Dendritic cell treated with granulocyte-macrophage colony-stimulating factor and Interleukin-4, amounts not matched to agents 40 ng/mL and 50 ng/mL, for 4 days (primary cell): Measurements from ENCODE around the gene KPRP.

ENCODE experiments used
- H3K27ac Mint-ChIP-seq: one replicate; pipeline ENCODE4 v1.8.0; 2022; ENCODE audit warnings: mild to moderate bottlenecking, mixed read lengths
- H3K27me3 Mint-ChIP-seq: one replicate; pipeline ENCODE4 v1.8.0; 2022; ENCODE audit warnings: mild to moderate bottlenecking, mixed read lengths
- H3K36me3 Mint-ChIP-seq: one replicate; pipeline ENCODE4 v1.8.0; 2022; ENCODE audit warnings: low read depth, mixed read lengths
- H3K4me1 Mint-ChIP-seq: one replicate; pipeline ENCODE4 v1.8.0; 2022; ENCODE audit warnings: low read depth, mixed read lengths
- H3K4me3 Mint-ChIP-seq: one replicate; pipeline ENCODE4 v1.8.0; 2022; ENCODE audit warnings: mild to moderate bottlenecking, moderate library complexity, mixed read lengths
- H3K9me3 Mint-ChIP-seq: one replicate; pipeline ENCODE4 v1.8.0; 2022; ENCODE audit warnings: mixed read lengths
- intact Hi-C: fragments of 100-400 bp; cut with micrococcal nuclease; formaldehyde crosslinking; loops from one replicate; pipeline ENCODE4 v1.15.0; 2022

The KPRP gene

GRCh38 chr1:152757747-152758146, at the start of gene KPRP:
Gene KPRP, plus strand, starts transcription at chr1:152758025. Its CDS starts 1,564 bp downstream, at chr1:152759589.
- no peak within 1 kb of the TSS for H3K27ac Mint-ChIP-seq
- no peaks in the 10 kb centered on the region for H3K36me3 Mint-ChIP-seq
- H3K4me1 Mint-ChIP-seq = no peaks in the 10 kb centered on the region
- H3K27me3 Mint-ChIP-seq = peaks cover 3% of the 10 kb centered on the region
- H3K4me3 Mint-ChIP-seq = no peak within 1 kb of the TSS
- intact Hi-C loops = no loop called here
- no peaks in the 10 kb centered on the region for H3K9me3 Mint-ChIP-seq

- Mint-ChIP-seq H3K9me3 (no peaks in the 10 kb centered on the region), H3K27ac (no peak overlapping the region), H3K4me3 (no peak overlapping the region), H3K27me3 (peaks cover 7% of the 10 kb centered on the region), H3K36me3 (no peaks in the 10 kb centered on the region), H3K4me1 (no peaks in the 10 kb centered on the region)
- intact Hi-C loops = no loop called here
Observed at GRCh38 chr1:152718238-152718637, 39.6 kb upstream of the KPRP start.

- H3K27ac Mint-ChIP-seq = no peak overlapping the region
- no peaks in the 10 kb centered on the region for H3K36me3 Mint-ChIP-seq
- no peak overlapping the region for H3K4me3 Mint-ChIP-seq
- H3K9me3 Mint-ChIP-seq = no peaks in the 10 kb centered on the region
- H3K4me1 Mint-ChIP-seq = no peaks in the 10 kb centered on the region
- peaks cover 10% of the 10 kb centered on the region for H3K27me3 Mint-ChIP-seq
- intact Hi-C loops = no loop called here
Observed at GRCh38 chr1:152725261-152725660, 32.6 kb upstream of the KPRP start.

- Mint-ChIP-seq H3K4me1 (no peaks in the 10 kb centered on the region), H3K36me3 (no peaks in the 10 kb centered on the region), H3K27me3 (peaks cover 11% of the 10 kb centered on the region), H3K9me3 (no peaks in the 10 kb centered on the region), H3K27ac (no peak overlapping the region), H3K4me3 (no peak overlapping the region)
- intact Hi-C loops = no loop called here
Observed at GRCh38 chr1:152728986-152729385, 28.8 kb upstream of the KPRP start.

- no peaks in the 10 kb centered on the region for H3K36me3 Mint-ChIP-seq
- no peak overlapping the region for H3K4me3 Mint-ChIP-seq
- no peaks in the 10 kb centered on the region for H3K9me3 Mint-ChIP-seq
- no peak overlapping the region for H3K27ac Mint-ChIP-seq
- peaks cover 20% of the 10 kb centered on the region for H3K27me3 Mint-ChIP-seq
- no peaks in the 10 kb centered on the region for H3K4me1 Mint-ChIP-seq
- intact Hi-C loops = no loop called here
Observed at GRCh38 chr1:152735648-152736047, 22.2 kb upstream of the KPRP start.

GRCh38 chr1:152737997-152738396, 19.8 kb upstream of the KPRP start:
- no peaks in the 10 kb centered on the region for H3K4me1 Mint-ChIP-seq
- H3K4me3 Mint-ChIP-seq = no peak overlapping the region
- H3K27me3 Mint-ChIP-seq = peaks cover 22% of the 10 kb centered on the region
- no peaks in the 10 kb centered on the region for H3K9me3 Mint-ChIP-seq
- intact Hi-C loops = no loop called here
- no peak overlapping the region for H3K27ac Mint-ChIP-seq
- H3K36me3 Mint-ChIP-seq = no peaks in the 10 kb centered on the region

GRCh38 chr1:152739841-152740240, 18.0 kb upstream of the KPRP start:
- Mint-ChIP-seq H3K27ac (no peak overlapping the region), H3K36me3 (no peaks in the 10 kb centered on the region), H3K27me3 (peaks cover 19% of the 10 kb centered on the region), H3K9me3 (no peaks in the 10 kb centered on the region), H3K4me1 (no peaks in the 10 kb centered on the region), H3K4me3 (no peak overlapping the region)
- intact Hi-C loops = no loop called here

GRCh38 chr1:152741656-152742055, 16.2 kb upstream of the KPRP start:
- Mint-ChIP-seq H3K27ac (no peak overlapping the region), H3K4me3 (no peak overlapping the region), H3K9me3 (no peaks in the 10 kb centered on the region), H3K27me3 (peaks cover 21% of the 10 kb centered on the region), H3K4me1 (no peaks in the 10 kb centered on the region), H3K36me3 (no peaks in the 10 kb centered on the region)
- intact Hi-C loops = no loop called here

GRCh38 chr1:152743371-152744145, 14.3 kb upstream of the KPRP start:
- no peak overlapping the region for H3K4me3 Mint-ChIP-seq
- H3K9me3 Mint-ChIP-seq = no peaks in the 10 kb centered on the region
- H3K27me3 Mint-ChIP-seq = peaks cover 17% of the 10 kb centered on the region
- H3K27ac Mint-ChIP-seq = no peak overlapping the region
- intact Hi-C loops = no loop called here
- no peaks in the 10 kb centered on the region for H3K4me1 Mint-ChIP-seq
- H3K36me3 Mint-ChIP-seq = no peaks in the 10 kb centered on the region

- Mint-ChIP-seq H3K4me1 (no peaks in the 10 kb centered on the region), H3K9me3 (no peaks in the 10 kb centered on the region), H3K36me3 (no peaks in the 10 kb centered on the region), H3K27ac (no peak overlapping the region), H3K27me3 (peaks cover 14% of the 10 kb centered on the region), H3K4me3 (no peak overlapping the region)
- intact Hi-C loops = no loop called here
Observed at GRCh38 chr1:152745289-152745704, 12.5 kb upstream of the KPRP start.

GRCh38 chr1:152745765-152746444, 11.9 kb upstream of the KPRP start:
- Mint-ChIP-seq H3K4me1 (no peaks in the 10 kb centered on the region), H3K27ac (no peak overlapping the region), H3K4me3 (no peak overlapping the region), H3K27me3 (peaks cover 16% of the 10 kb centered on the region), H3K36me3 (no peaks in the 10 kb centered on the region), H3K9me3 (no peaks in the 10 kb centered on the region)
- intact Hi-C loops = no loop called here

- Mint-ChIP-seq H3K36me3 (no peaks in the 10 kb centered on the region), H3K4me1 (no peaks in the 10 kb centered on the region), H3K27me3 (peaks cover 20% of the 10 kb centered on the region), H3K27ac (no peak overlapping the region), H3K4me3 (no peak overlapping the region), H3K9me3 (no peaks in the 10 kb centered on the region)
- intact Hi-C loops = no loop called here
Observed at GRCh38 chr1:152747831-152748230, 10.0 kb upstream of the KPRP start.

GRCh38 chr1:152752225-152752624, 5.6 kb upstream of the KPRP start:
- Mint-ChIP-seq H3K36me3 (no peaks in the 10 kb centered on the region), H3K4me1 (no peaks in the 10 kb centered on the region), H3K4me3 (no peak overlapping the region), H3K9me3 (no peaks in the 10 kb centered on the region), H3K27ac (no peak overlapping the region), H3K27me3 (peaks cover 14% of the 10 kb centered on the region)
- intact Hi-C loops = no loop called here

GRCh38 chr1:152753586-152753985, 4.2 kb upstream of the KPRP start:
- Mint-ChIP-seq H3K9me3 (no peaks in the 10 kb centered on the region), H3K4me1 (no peaks in the 10 kb centered on the region), H3K36me3 (no peaks in the 10 kb centered on the region), H3K4me3 (no peak overlapping the region), H3K27ac (no peak overlapping the region), H3K27me3 (peaks cover 13% of the 10 kb centered on the region)
- intact Hi-C loops = no loop called here
